Measurements from ENCODE around the gene MED22. TPM values are rescaled to one million over a fixed set of nuclear protein-coding genes. Genes with fewer than 3 reads are reported as not detected.
A peak's percentile ranks its signal among the peaks of the same experiment; 100 is the strongest.

The MED22 gene
- total and polyA plus RNA-seq, 10 donors = 13.3 to 33.7 (median 28.3) TPM

DNA sequence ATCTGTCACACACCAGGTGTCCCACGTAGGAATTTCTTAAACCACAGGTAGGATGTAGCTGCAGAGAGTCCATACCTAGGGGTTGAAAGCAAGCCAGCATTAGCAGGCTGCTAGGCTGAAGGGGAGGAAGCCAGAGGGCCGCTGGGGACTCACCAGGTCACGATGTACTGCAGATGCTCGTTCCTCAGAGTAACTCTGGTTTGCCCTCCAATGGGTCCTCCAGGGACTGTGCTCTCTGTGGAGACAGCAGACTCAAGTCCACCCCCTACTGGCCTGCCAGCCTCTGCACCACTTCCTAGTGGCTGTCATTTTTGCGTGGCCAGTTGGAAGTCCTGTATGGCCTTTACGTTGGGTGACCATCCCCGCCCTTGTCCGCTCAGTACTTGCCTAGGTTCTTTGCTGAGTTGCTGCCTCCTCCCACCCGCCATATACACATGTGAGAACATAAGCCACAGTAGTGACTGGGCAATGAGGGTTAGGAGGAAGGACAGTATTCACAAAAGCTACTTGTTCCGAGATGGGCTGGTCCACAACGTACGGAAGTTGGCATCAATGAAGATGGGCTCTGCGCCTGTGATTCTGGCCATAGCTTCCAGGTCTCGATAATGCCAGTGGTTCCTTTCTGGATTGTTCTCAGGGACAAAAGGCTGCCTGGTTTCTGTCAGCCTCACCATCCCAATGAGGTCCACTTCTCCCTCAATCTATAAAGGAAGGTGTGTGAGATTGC, 4.1 kb upstream of the MED22 start:
- Histone ChIP-seq H3K4me1 (peaks cover 26 to 83% (median 48%) of the 10 kb centered on the region in 6 donors), H3K27me3 (replicated peaks in 1 of 7) (no peaks in the 10 kb centered on the region), H3K9me3 (no peaks in the 10 kb centered on the region), H3K27ac (peak overlapping the region in 1 of 8 donors; percentile 6), H3K36me3 (peaks cover 8 to 60% (median 50%) of the 10 kb centered on the region in 6 donors), H3K4me3 (no peak overlapping the region)
- intact Hi-C loops (cut with DNase I; ENCODE audit: low total_unique reads) = no loop called here
- TF ChIP-seq POLR2AphosphoS5 (IDR thresholded peaks at IDR 0.05) (peak in 2 of 3 donors; percentile 32 to 55), POLR2A (IDR thresholded peaks at IDR 0.05) (no peak)
- TF ChIP-seq, protein P1, sequence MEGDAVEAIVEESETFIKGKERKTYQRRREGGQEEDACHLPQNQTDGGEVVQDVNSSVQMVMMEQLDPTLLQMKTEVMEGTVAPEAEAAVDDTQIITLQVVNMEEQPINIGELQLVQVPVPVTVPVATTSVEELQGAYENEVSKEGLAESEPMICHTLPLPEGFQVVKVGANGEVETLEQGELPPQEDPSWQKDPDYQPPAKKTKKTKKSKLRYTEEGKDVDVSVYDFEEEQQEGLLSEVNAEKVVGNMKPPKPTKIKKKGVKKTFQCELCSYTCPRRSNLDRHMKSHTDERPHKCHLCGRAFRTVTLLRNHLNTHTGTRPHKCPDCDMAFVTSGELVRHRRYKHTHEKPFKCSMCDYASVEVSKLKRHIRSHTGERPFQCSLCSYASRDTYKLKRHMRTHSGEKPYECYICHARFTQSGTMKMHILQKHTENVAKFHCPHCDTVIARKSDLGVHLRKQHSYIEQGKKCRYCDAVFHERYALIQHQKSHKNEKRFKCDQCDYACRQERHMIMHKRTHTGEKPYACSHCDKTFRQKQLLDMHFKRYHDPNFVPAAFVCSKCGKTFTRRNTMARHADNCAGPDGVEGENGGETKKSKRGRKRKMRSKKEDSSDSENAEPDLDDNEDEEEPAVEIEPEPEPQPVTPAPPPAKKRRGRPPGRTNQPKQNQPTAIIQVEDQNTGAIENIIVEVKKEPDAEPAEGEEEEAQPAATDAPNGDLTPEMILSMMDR (IDR thresholded peaks at IDR 0.05 in 8 of 11, conservative IDR thresholded peaks at IDR 0.05 in 3 of 11) = peak in 9 of 11 experiments; percentile 20 to 59 (median 41)
- 76 to 83% (median 79%) methylated on average over 14 of the region's 14 CpGs for WGBS, 5 donors
- DNase-seq = no peak

DNA sequence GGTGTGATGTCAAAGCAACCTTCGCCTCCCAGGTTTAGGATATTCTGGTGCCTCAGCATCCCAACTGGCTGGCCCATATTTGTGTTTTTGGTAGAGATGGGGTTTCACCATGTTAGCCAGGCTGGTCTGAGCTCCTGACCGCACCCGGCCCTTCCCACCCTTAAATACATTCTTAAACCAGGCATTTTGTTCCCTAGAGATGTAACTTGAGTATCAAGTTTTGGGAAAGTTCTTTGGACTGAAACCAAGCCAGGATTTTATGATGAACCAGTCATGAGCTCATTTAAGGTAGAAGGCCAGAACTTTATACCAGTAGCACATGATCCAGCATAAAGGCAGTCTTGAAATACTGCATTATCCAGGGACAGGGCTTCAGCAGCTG, 3.6 kb upstream of the MED22 start:
- Histone ChIP-seq H3K36me3 (peaks cover 8 to 60% (median 50%) of the 10 kb centered on the region in 6 donors), H3K9me3 (no peaks in the 10 kb centered on the region), H3K27ac (peak overlapping the region in 1 of 8 donors; percentile 6), H3K27me3 (replicated peaks in 1 of 7) (no peaks in the 10 kb centered on the region), H3K4me3 (no peak overlapping the region), H3K4me1 (peaks cover 29 to 84% (median 50%) of the 10 kb centered on the region in 6 donors)
- intact Hi-C loops (cut with DNase I; ENCODE audit: low total_unique reads) = no loop called here
- TF ChIP-seq, protein P1 (IDR thresholded peaks at IDR 0.05 in 8 of 11, conservative IDR thresholded peaks at IDR 0.05 in 3 of 11) = no peak
- TF ChIP-seq POLR2AphosphoS5 (IDR thresholded peaks at IDR 0.05) = no peak
- WGBS, 5 donors = 93 to 100% (median 97%) methylated on average over 3 of the region's 3 CpGs
- DNase-seq = no peak

DNA sequence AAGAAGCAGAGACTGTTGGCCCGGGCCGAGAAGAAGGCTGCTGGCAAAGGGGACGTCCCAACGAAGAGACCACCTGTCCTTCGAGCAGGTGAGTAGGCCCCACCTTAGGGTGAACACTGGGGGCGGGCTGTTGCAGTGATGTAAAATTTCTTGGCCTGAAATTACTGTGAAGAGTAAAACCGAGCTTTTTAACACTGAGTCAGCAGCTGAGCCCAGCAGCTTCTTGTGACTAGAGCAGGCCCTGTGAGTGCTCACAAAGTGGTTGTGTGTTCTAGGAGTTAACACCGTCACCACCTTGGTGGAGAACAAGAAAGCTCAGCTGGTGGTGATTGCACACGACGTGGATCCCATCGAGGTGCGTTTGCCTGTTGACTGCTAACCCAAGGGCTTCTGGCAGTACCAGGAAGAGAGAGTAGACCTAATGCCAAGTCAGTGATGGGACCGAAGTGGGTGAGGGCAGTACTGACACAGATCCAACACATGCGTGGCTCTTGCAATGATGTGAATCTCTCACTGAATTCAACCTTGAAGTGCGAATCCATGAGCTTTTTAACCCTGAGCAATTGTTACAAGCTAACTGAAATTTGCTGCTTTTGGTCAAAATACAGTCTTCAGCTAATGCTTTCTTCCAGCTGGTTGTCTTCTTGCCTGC, 2.2 kb upstream of the MED22 start:
- peaks cover 25 to 88% (median 50%) of the 10 kb centered on the region in 6 donors for H3K4me1 ChIP-seq
- WGBS, 5 donors = 82 to 88% (median 85%) methylated on average over 14 to 15 of the region's 15 CpGs
- peak overlapping the region in 1 of 8 donors; percentile 88 for H3K4me3 ChIP-seq
- DNase-seq = no peak
- H3K27me3 ChIP-seq (replicated peaks in 1 of 7) = no peaks in the 10 kb centered on the region
- no peak for TF ChIP-seq POLR2A (IDR thresholded peaks at IDR 0.05)
- TF ChIP-seq POLR2AphosphoS5 (IDR thresholded peaks at IDR 0.05) = peak in 1 of 3 donors; percentile 7
- no peak overlapping the region for H3K27ac ChIP-seq
- peaks cover 8 to 72% (median 58%) of the 10 kb centered on the region in 6 donors for H3K36me3 ChIP-seq
- H3K9me3 ChIP-seq = no peaks in the 10 kb centered on the region
- intact Hi-C loops (cut with DNase I; ENCODE audit: low total_unique reads) = no loop called here

DNA sequence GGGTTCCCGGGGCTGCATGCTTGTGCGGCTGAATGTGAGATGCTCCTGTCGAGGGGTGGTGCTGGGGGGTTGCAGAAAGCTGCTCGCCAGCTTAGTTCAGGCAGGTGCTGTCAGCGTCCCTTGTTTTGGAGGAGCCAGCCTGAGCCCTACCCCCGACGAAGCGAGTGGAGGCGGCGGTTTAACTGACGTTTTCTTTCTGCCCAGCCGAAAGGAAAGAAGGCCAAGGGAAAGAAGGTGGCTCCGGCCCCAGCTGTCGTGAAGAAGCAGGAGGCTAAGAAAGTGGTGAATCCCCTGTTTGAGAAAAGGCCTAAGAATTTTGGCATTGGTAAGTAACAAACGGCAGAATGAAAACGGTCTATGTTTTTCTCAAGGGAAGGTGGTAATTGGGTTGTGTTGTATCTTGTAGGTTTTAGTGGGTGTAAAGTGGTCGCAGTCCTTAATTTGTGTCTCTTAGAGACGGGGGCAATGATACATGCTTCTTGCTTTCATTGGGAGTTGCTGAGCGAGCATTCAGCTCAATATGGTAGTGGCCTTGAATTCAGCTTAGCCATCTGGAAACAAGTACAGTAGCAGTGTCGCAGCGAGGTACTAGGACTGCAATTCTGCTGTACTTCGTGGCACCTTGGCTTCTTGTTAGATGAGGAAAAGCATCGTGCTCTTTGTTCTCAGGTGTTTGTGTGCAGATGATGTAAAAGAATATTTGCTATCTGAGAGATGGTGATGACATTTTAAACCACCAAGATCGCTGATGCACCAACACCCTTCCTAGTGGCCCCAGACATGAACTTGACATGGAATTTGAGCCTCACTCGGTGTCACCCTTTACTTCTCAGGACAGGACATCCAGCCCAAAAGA, 1.0 kb upstream of the MED22 start:
- H3K27ac ChIP-seq = peak overlapping the region; percentile 89 to 95 (median 94)
- intact Hi-C loops (cut with DNase I; ENCODE audit: low total_unique reads) = no loop called here
- peaks cover 20 to 84% (median 40%) of the 10 kb centered on the region in 6 donors for H3K4me1 ChIP-seq
- peaks cover 8 to 74% (median 68%) of the 10 kb centered on the region in 6 donors for H3K36me3 ChIP-seq
- H3K4me3 ChIP-seq = peak overlapping the region; percentile 66 to 100 (median 88)
- no peaks in the 10 kb centered on the region for H3K27me3 ChIP-seq (replicated peaks in 1 of 7)
- 16 to 21% (median 17%) methylated on average over 25 of the region's 25 CpGs for WGBS, 5 donors
- no peaks in the 10 kb centered on the region for H3K9me3 ChIP-seq
- DNase-seq = no peak
- no peak for TF ChIP-seq POLR2A (IDR thresholded peaks at IDR 0.05)
- TF ChIP-seq, protein P1 (IDR thresholded peaks at IDR 0.05 in 8 of 11, conservative IDR thresholded peaks at IDR 0.05 in 3 of 11) = no peak
- no peak for TF ChIP-seq POLR2AphosphoS5 (IDR thresholded peaks at IDR 0.05)

All from spleen (tissue), 11 donors.